ENCODE data around the gene HARS1. TPM values are rescaled to one million over a fixed set of nuclear protein-coding genes. Genes with fewer than 3 reads are reported as not detected.

The HARS1 gene
- total and polyA plus RNA-seq, 2 of the 13 experiments (the other 11 are each of a cell fraction or from before 2014, with no cell fraction given): 36.9 to 66.2 TPM

- TF ChIP-seq ZSCAN5A (CRISPR knock-in tag; IDR thresholded peaks at IDR 0.05; ENCODE audit: borderline replicate concordance): no peak; the same call in 1 of the 2 replicates
- no peak for TF ChIP-seq RBAK (CRISPR knock-in tag; IDR thresholded peaks at IDR 0.05)
- no peak for TF ChIP-seq NBN (conservative IDR thresholded peaks at IDR 0.05)
- no peak for TF ChIP-seq USF2 (IDR thresholded peaks at IDR 0.05; ENCODE audit: low read depth, low read length)
- no peak for TF ChIP-seq USF2 (CRISPR knock-in tag; IDR thresholded peaks at IDR 0.05; ENCODE audit: borderline replicate concordance)
- TF ChIP-seq PBX3 (CRISPR knock-in tag; IDR thresholded peaks at IDR 0.05; ENCODE audit: borderline replicate concordance): no peak
- TF ChIP-seq ZNF740 (CRISPR knock-in tag; IDR thresholded peaks at IDR 0.05): peak; percentile 27; the same call in 1 of the 2 replicates
- TF ChIP-seq NR2F1 (CRISPR knock-in tag; IDR thresholded peaks at IDR 0.05): peak; percentile 88 to 90
- 0 out of 2 replicates have a peak, but pooled peaks have one; percentile 39 for TF ChIP-seq HINFP (CRISPR knock-in tag; IDR thresholded peaks at IDR 0.05; ENCODE audit: low read depth)
- TF ChIP-seq NR3C1 (CRISPR knock-in tag; IDR thresholded peaks at IDR 0.05): no peak
- no peak; the same call in 1 of the 2 replicates for TF ChIP-seq ZBTB46 (CRISPR knock-in tag; IDR thresholded peaks at IDR 0.05; ENCODE audit: borderline replicate concordance)
- TF ChIP-seq ZNF121 (CRISPR knock-in tag; IDR thresholded peaks at IDR 0.05): no peak
- TF ChIP-seq TEAD3 (CRISPR knock-in tag; optimal IDR thresholded peaks at IDR 0.05; ENCODE audit: borderline replicate concordance): peak; percentile 39
- TF ChIP-seq NR2F6 (IDR thresholded peaks at IDR 0.05): peak; percentile 93
- TF ChIP-seq NR2F6 (CRISPR knock-in tag; IDR thresholded peaks at IDR 0.05): peak; percentile 96
- TF ChIP-seq ZNF720 (CRISPR knock-in tag; IDR thresholded peaks at IDR 0.05): no peak
- TF ChIP-seq PTBP1 (IDR thresholded peaks at IDR 0.05; ENCODE audit: low read depth, low read length, poor library complexity, severe bottlenecking): peak; percentile 35
- TF ChIP-seq SP5 (CRISPR knock-in tag; IDR thresholded peaks at IDR 0.05; ENCODE audit: borderline replicate concordance, low read depth): peak; percentile 100
- TF ChIP-seq ZNF816 (CRISPR knock-in tag; IDR thresholded peaks at IDR 0.05; ENCODE audit: borderline replicate concordance): peak; percentile 4; the same call in 1 of the 2 replicates
These were observed 51.8 kb downstream of the HARS1 start, which contains the start of gene TMCO6 (continued) for GRCh38 chr5:140639148-140639981.
